Transverse colon (tissue), 4 donors: ENCODE results near the gene UGT2A1. TPM values are rescaled to one million over a fixed set of nuclear protein-coding genes. Genes with fewer than 3 reads are reported as not detected.

Experiments used
- DNase-seq: peaks from one replicate; pipeline ENCODE4 v3.0.0-alpha.2; 2019
- H3K27ac ChIP-seq, 4 donors: fragments of 200-600 bp; sonication (generic); 2 replicates each; pipeline ENCODE4 v1.5.1; 2016 to 2018; ENCODE audit warnings: inconsistent platforms in 4 of 4
- H3K27me3 ChIP-seq: fragments of 200-600 bp; sonication (generic); 2 replicates; pipeline ENCODE4 v1.5.1; 2017; ENCODE audit warnings: inconsistent platforms
- H3K36me3 ChIP-seq, 4 donors: fragments of 200-600 bp; sonication (generic); 2 replicates each; pipeline ENCODE4 v1.5.1; 2017 to 2019; ENCODE audit warnings: inconsistent platforms in 4 of 4
- H3K4me1 ChIP-seq, 4 donors: fragments of 200-600 bp; sonication (generic); 2 replicates each; pipeline ENCODE4 v1.5.1; 2017 to 2020; ENCODE audit warnings: inconsistent platforms in 4 of 4
- H3K4me3 ChIP-seq, 4 donors: fragments of 200-600 bp; sonication (generic); 1 replicate in 1 of 4; 2 replicates in 3 of 4; pipeline versions ENCODE4 v1.5.1 to v1.6.1; 2017 to 2019; ENCODE audit warnings: inconsistent platforms in 4 of 4
- H3K9me3 ChIP-seq, 2 donors: fragments of 200-600 bp; sonication (generic); 2 replicates each; pipeline ENCODE4 v1.5.1; 2017 to 2019; ENCODE audit warnings: inconsistent platforms in 2 of 2
- EP300 ChIP-seq: sonication (generic); formaldehyde crosslinking; IDR thresholded peaks from one replicate; pipeline ENCODE4 v1.6.1; 2017; ENCODE audit warnings: antibody characterized with exemption, low read depth
- POLR2A ChIP-seq: fragments of 450-650 bp; IDR thresholded peaks from one replicate; pipeline ENCODE4 v1.6.1; 2016; ENCODE audit warnings: antibody characterized with exemption, mild to moderate bottlenecking, moderate library complexity
- POLR2AphosphoS5 ChIP-seq, 3 donors: sonication (generic); formaldehyde crosslinking; IDR thresholded peaks; one replicate each; pipeline ENCODE4 v1.6.1; 2016; ENCODE audit warnings: antibody characterized with exemption in 3 of 3
- WGBS, 2 donors: methylation state at CpG; one replicate each; pipeline ENCODE4 v1.1.5; 2018; ENCODE audit warnings: low coverage in 1 of 2; 5-methylcytosine and 5-hydroxymethylcytosine counted together
- in situ Hi-C, 4 donors: fragments of 200-750 bp; cut with MboI; loops; one replicate each; pipeline versions ENCODE4 v1.15.0 to v1.15.1; 2017; ENCODE audit warnings: low sequenced_read_pairs in 3 of 4, low pct_ligation_motif_present in 1 of 4, low pct_unique_long_range_greater_than_20kb in 1 of 4
- intact Hi-C: fragments of 100-400 bp; cut with DNase I; formaldehyde crosslinking; loops from one replicate; pipeline ENCODE4 v1.15.1; 2023; ENCODE audit warnings: low total_unique reads
- total RNA-seq, 4 donors: library from RNA; depleted of rRNA; stranded (reverse); fragments of >200 nt; gene quantifications; one replicate each; pipeline ENCODE4 v1.1.0, GENCODE V29; 2016
- TF ChIP-seq, protein P1 (sequence below), 5 experiments: fragments of 200-600 bp in 3 of 5; fragments of 450-650 bp in 2 of 5; sonication (generic) in 3 of 5; IDR thresholded peaks; 1 replicate in 2 of 5; 2 replicates in 3 of 5; pipeline ENCODE4 v1.5.1; 2016 to 2017; ENCODE audit warnings: antibody characterized with exemption in 5 of 5, inconsistent platforms in 3 of 5, mild to moderate bottlenecking in 2 of 5, moderate library complexity in 1 of 5

UGT2A1 gene
- total RNA-seq, 4 donors from 2014 or later: not detected

DNA sequence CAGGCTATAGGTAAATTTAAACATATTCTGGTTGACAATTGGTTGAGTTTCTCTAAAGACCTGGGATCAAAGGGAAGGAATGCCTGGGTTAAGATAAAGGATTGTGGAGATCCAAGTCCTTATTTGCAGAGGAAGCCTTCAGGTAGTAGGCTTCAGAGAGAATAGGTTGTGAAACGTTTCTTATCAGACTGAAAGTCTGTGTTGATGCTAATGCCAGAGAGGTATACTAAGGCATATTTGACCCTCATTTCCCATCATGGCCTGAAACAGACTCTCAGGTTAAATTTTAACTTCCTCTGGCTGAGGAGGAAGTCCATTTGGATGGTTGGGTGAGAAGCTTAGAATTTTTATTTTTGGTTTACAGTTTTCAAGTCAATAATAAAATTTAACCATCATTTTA lies 61.7 kb downstream of the UGT2A1 start:
- DNase-seq: no peak
- H3K36me3 ChIP-seq: no peaks in the 10 kb centered on the region
- H3K4me1 ChIP-seq: no peaks in the 10 kb centered on the region
- no peaks in the 10 kb centered on the region for H3K9me3 ChIP-seq
- 25 to 36% methylated on average over 1 of the region's 1 CpG for WGBS, 2 donors
- no peak overlapping the region for H3K4me3 ChIP-seq
- intact Hi-C loops: no loop called here
- TF ChIP-seq EP300: no peak
- TF ChIP-seq, protein P1, sequence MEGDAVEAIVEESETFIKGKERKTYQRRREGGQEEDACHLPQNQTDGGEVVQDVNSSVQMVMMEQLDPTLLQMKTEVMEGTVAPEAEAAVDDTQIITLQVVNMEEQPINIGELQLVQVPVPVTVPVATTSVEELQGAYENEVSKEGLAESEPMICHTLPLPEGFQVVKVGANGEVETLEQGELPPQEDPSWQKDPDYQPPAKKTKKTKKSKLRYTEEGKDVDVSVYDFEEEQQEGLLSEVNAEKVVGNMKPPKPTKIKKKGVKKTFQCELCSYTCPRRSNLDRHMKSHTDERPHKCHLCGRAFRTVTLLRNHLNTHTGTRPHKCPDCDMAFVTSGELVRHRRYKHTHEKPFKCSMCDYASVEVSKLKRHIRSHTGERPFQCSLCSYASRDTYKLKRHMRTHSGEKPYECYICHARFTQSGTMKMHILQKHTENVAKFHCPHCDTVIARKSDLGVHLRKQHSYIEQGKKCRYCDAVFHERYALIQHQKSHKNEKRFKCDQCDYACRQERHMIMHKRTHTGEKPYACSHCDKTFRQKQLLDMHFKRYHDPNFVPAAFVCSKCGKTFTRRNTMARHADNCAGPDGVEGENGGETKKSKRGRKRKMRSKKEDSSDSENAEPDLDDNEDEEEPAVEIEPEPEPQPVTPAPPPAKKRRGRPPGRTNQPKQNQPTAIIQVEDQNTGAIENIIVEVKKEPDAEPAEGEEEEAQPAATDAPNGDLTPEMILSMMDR (IDR thresholded peaks at IDR 0.05): no peak
- no peak for TF ChIP-seq POLR2AphosphoS5 (IDR thresholded peaks at IDR 0.05)
- no peak for TF ChIP-seq POLR2A
- H3K27me3 ChIP-seq: no peaks in the 10 kb centered on the region
- in situ Hi-C loops: no loop called here
- H3K27ac ChIP-seq: no peak overlapping the region

DNA sequence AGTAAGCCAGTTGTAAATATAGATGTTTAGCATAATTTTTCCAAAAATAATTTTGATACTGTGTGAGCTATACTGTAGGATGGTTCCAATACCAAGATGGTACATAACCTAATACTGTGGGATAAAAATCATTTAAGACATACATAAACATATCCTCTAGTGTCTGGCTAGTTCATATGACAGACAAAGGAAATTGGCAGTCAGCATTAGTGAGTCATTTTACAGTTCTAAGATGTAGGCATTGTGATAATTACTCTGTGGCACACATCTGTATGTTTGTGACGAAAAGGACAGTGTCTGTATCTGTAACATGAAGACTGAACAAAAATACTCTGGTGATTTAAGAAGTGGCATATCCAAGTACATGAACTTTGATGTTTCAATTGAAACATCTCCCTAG lies 63.2 kb downstream of the UGT2A1 start:
- no peak for TF ChIP-seq POLR2A
- no peak for TF ChIP-seq POLR2AphosphoS5 (IDR thresholded peaks at IDR 0.05)
- no peaks in the 10 kb centered on the region for H3K27me3 ChIP-seq
- H3K4me1 ChIP-seq: no peaks in the 10 kb centered on the region
- H3K4me3 ChIP-seq: no peak overlapping the region
- no peak for DNase-seq
- H3K9me3 ChIP-seq: no peaks in the 10 kb centered on the region
- 44 to 76% methylated on average over 1 of the region's 1 CpG for WGBS, 2 donors
- H3K36me3 ChIP-seq: no peaks in the 10 kb centered on the region
- in situ Hi-C loops (no loop called here), intact Hi-C loops (no loop called here)
- H3K27ac ChIP-seq: no peak overlapping the region

DNA sequence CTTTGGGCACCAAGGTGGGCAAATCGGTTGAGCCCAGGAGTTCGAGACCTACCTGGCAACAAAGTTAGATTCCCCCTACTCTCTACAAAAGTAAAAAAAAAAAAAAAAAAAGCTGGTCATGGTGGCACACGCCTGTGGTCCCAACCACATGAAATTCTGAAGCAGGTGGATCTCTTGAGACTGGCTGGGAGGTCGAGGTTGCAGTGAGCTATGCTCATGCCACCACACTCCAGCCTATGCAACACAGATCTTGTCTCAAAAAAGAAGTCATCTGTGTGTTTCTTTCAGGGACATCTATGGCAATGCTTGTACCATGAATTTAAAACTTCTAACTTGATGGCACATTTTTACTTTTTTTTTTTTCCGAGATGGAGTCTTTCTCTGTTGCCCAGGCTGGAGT lies 68.9 kb downstream of the UGT2A1 start:
- Histone ChIP-seq H3K27ac (no peak overlapping the region), H3K9me3 (no peaks in the 10 kb centered on the region), H3K4me3 (no peak overlapping the region), H3K4me1 (no peaks in the 10 kb centered on the region), H3K27me3 (no peaks in the 10 kb centered on the region), H3K36me3 (no peaks in the 10 kb centered on the region)
- WGBS, 2 donors: 69 to 82% methylated on average over 5 of the region's 5 CpGs
- TF ChIP-seq EP300: no peak
- no peak for TF ChIP-seq POLR2AphosphoS5 (IDR thresholded peaks at IDR 0.05)
- no peak for TF ChIP-seq POLR2A
- TF ChIP-seq, protein P1 (IDR thresholded peaks at IDR 0.05): no peak
- intact Hi-C loops: no loop called here
- in situ Hi-C loops: no loop called here
- DNase-seq: no peak

DNA sequence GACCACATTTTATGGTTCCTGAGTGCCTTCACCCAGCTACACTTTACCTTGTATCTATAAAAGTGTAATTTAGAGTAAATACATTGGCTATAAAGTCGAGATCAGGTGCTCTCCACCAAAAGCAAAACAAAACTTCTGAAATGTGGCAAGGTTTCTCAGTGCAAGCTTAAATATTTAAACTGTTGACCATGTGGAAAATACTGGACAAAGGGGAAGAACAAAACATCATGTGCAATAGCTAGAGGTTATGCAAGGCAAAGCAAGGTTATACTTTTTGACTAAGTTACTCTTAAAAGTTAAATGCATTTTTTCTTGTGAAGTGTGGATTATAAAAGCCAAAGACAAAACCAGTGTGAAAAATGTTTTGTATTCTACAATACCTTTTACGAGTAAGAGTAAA lies 69.5 kb downstream of the UGT2A1 start:
- 22 to 34% methylated on average over 2 of the region's 2 CpGs for WGBS, 2 donors
- intact Hi-C loops: no loop called here

DNA sequence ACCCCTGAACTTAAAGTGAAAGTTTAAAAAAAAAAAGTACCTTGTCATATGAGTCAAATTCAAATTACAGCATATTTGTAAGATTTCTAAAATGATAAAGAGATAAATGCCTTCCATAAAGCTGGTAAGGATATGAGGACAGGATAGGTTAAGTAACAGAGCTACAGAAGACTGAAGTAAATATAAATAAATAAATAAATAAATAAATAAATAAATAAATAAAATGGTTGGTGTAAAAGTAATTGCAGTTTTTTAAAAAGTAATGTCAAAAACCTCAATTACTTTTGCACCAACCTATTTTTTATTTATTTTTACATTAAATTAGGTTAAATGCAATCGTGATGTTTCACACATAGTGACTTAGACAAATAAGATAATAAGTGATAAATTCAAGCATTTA lies 75.8 kb downstream of the UGT2A1 start:
- no peak overlapping the region for H3K27ac ChIP-seq
- H3K27me3 ChIP-seq: no peaks in the 10 kb centered on the region
- in situ Hi-C loops: no loop called here
- no peaks in the 10 kb centered on the region for H3K9me3 ChIP-seq
- no peaks in the 10 kb centered on the region for H3K4me1 ChIP-seq
- H3K36me3 ChIP-seq: no peaks in the 10 kb centered on the region
- TF ChIP-seq POLR2A (no peak), EP300 (no peak), POLR2AphosphoS5 (IDR thresholded peaks at IDR 0.05) (no peak)
- TF ChIP-seq, protein P1 (IDR thresholded peaks at IDR 0.05): no peak
- H3K4me3 ChIP-seq: no peak overlapping the region
- intact Hi-C loops: no loop called here
- no peak for DNase-seq
- WGBS, 2 donors: 82 to 88% methylated on average over 1 of the region's 1 CpG

More for the DNA sequence above, 69.5 kb downstream of the UGT2A1 start:
- H3K9me3 ChIP-seq: no peaks in the 10 kb centered on the region
- no peaks in the 10 kb centered on the region for H3K4me1 ChIP-seq
- no peak for DNase-seq
- H3K27me3 ChIP-seq: no peaks in the 10 kb centered on the region
- TF ChIP-seq POLR2AphosphoS5 (IDR thresholded peaks at IDR 0.05): no peak
- TF ChIP-seq, protein P1 (IDR thresholded peaks at IDR 0.05): no peak
- no peak for TF ChIP-seq POLR2A
- TF ChIP-seq EP300: no peak
- no peak overlapping the region for H3K4me3 ChIP-seq
- no peaks in the 10 kb centered on the region for H3K36me3 ChIP-seq
- no peak overlapping the region for H3K27ac ChIP-seq
- in situ Hi-C loops: no loop called here
